AG04449 (cell line): Measurements from ENCODE around the gene FBXO45.

Source experiments
- CTCF ChIA-PET: fragments of 350-600 bp; formaldehyde crosslinking; extraction: SDS; loops from one replicate; lab custom pipeline; 2021; ENCODE audit warnings: antibody characterized with exemption; lab: Yijun Ruan, JAX
- POLR2A ChIA-PET: fragments of 400-600, 350-600 bp; formaldehyde crosslinking; extraction: SDS; loops from one replicate; lab custom pipeline; 2020; ENCODE audit warnings: antibody characterized with exemption, inconsistent platforms; lab: Yijun Ruan, JAX
- DNase-seq: peaks from one replicate; pipeline ENCODE4 v3.0.0-alpha.2; 2010; ENCODE audit warnings: low read depth, low spot score
- H3K4me3 ChIP-seq: 2 replicates; pipeline ENCODE4 v1.5.1; 2011; ENCODE audit warnings: low read depth, mild to moderate bottlenecking, control low read depth, low read length
- TF ChIP-seq, protein P1 (sequence below): IDR thresholded peaks from one replicate; pipeline ENCODE4 v1.5.1; 2011; ENCODE audit warnings: mild to moderate bottlenecking, moderate library complexity, low read length, control low read depth, inconsistent platforms; ENCODE audit not compliant: insufficient read depth; ENCODE audit errors: missing control alignments

Gene FBXO45

DNA sequence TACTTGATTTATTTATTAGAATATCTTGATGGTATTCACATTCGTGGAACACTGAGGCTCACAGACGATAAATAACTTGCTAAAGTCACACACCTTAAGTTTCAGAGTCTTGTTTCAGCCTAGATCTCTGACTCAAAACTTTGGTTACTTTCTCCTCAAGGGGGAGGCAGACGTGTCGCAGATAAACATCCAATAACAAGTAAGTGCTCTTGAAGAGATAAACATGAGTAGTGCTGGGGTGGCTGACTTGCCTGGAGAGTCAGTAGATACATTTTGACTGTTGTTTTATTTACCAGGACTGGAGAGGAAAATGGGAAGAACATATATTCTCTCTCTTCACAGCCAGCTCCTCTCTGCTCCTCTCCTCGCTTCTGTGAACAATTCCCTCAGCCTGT lies 31.3 kb downstream of the FBXO45 start:
- no peak for DNase-seq
- ChIA-PET CTCF (interaction anchor here (2.3 kb wide), 1 partner anchor 9 kb away, joined by 13 read pairs; no protein-coding TSS in a partner anchor), POLR2A (no interaction called here)
- TF ChIP-seq, protein P1, sequence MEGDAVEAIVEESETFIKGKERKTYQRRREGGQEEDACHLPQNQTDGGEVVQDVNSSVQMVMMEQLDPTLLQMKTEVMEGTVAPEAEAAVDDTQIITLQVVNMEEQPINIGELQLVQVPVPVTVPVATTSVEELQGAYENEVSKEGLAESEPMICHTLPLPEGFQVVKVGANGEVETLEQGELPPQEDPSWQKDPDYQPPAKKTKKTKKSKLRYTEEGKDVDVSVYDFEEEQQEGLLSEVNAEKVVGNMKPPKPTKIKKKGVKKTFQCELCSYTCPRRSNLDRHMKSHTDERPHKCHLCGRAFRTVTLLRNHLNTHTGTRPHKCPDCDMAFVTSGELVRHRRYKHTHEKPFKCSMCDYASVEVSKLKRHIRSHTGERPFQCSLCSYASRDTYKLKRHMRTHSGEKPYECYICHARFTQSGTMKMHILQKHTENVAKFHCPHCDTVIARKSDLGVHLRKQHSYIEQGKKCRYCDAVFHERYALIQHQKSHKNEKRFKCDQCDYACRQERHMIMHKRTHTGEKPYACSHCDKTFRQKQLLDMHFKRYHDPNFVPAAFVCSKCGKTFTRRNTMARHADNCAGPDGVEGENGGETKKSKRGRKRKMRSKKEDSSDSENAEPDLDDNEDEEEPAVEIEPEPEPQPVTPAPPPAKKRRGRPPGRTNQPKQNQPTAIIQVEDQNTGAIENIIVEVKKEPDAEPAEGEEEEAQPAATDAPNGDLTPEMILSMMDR: no peak
- H3K4me3 ChIP-seq: no peak overlapping the region

DNA sequence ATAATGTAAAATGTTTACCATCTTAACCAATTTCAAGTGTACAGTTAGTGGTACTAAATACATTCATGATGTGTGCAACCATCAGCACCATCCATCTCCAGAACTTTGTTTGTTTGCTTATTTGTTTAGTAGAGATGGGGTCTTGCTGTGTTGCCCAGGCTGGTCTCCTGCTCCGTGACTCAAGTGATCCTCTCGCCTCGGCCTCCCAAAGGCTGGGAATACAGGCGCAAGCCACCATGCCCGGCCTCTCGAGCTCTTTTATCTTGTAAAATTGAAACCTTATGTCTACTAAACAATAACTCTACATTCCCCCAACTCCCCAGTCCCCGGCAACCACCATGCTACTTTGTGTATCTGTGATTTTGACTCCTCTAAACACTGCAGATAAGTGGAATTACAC lies 31.9 kb downstream of the FBXO45 start:
- CTCF ChIA-PET: no interaction called here
- TF ChIP-seq, protein P1: no peak
- DNase-seq: no peak
- POLR2A ChIA-PET: no interaction called here
- H3K4me3 ChIP-seq: no peak overlapping the region

DNA sequence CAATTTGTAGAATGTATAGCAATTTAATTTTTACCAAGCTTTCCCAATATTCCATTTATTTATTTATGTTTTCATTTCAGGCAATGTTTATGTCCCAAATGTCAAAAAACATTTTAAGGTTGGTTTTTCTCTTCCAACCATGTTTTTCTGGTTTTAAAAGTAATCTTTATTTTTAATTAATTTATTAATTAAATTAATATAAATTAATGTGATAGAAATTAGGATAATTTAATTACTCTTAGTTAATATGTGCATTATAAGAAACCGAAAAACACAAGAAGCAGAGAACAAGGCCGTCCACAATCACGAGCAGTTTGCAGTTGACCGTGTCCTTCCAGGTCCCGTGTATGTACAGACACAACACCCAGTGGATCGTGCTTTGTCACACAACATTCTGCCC lies 34.2 kb downstream of the FBXO45 start:
- DNase-seq: no peak
- H3K4me3 ChIP-seq: no peak overlapping the region
- POLR2A ChIA-PET: no interaction called here
- TF ChIP-seq, protein P1: no peak
- CTCF ChIA-PET: interaction anchor here (1.0 to 14.4 kb wide), 2 partner anchors 12 to 86 kb away, joined by 3 to 421 read pairs; no protein-coding TSS in a partner anchor

DNA sequence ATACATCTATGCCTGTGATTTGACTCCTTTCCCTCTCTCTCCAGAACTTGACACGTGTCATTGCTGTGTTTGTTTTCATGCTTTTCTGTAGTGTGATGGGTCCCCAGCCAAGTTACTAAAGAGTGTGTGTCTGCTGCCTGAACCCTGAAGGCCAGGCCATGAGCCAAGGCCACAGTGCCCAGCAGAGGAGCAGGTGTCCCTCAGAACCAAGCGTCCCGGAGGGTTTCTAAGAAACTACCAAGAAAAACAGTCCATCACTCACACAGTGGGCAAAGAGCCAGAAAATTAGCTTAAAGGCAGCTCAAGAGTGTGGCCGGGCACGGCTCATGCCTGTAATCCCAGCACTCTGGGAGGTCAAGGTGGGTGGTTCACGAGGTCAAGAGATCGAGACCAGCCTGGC lies 35.2 kb downstream of the FBXO45 start:
- H3K4me3 ChIP-seq: no peak overlapping the region
- no peak for DNase-seq
- TF ChIP-seq, protein P1: no peak
- POLR2A ChIA-PET: no interaction called here
- CTCF ChIA-PET: interaction anchor here (1.0 to 14.4 kb wide), 2 partner anchors 14 to 85 kb away, joined by 4 to 421 read pairs; no protein-coding TSS in a partner anchor

DNA sequence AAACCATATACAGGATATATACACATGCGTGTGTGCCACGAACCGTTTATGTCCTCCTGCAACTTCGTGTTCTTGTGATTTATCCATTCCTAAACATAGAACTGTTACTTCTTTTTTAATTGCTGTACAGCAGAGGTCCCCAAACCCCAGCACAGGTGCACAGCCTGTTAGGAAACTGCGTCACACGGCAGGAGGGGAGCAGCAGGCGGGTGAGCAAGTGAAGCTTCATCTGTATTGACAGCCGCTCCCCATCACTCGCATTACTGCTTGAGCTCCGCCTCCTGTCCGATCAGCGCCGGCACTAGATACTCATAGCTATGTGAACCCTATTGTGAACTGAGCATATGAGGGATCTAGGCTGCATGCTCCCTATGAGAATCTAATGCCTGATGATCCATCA lies 36.1 kb downstream of the FBXO45 start:
- no peak for DNase-seq
- TF ChIP-seq, protein P1: no peak
- no peak overlapping the region for H3K4me3 ChIP-seq
- ChIA-PET POLR2A (no interaction called here), CTCF (interaction anchor here (1.4 to 14.4 kb wide), 2 partner anchors 72 to 84 kb away, joined by 3 to 421 read pairs; no protein-coding TSS in a partner anchor)

GRCh38 chr3:196608693-196609092 lies 40.2 kb downstream of the FBXO45 start:
- TF ChIP-seq, protein P1: no peak
- no peak overlapping the region for H3K4me3 ChIP-seq
- CTCF ChIA-PET: interaction anchor here (0.6 to 14.4 kb wide), 23 partner anchors 9 to 360 kb away, joined by 3 to 421 read pairs (median 6); partner anchors contain the start of gene PIGZ
- DNase-seq: no peak
- POLR2A ChIA-PET: no interaction called here
